Right lobe of liver (tissue), 6 donors: ENCODE data around the gene CYTH1. TPM values are rescaled to one million over a fixed set of nuclear protein-coding genes. Genes with fewer than 3 reads are reported as not detected.

Source experiments
- ATAC-seq, 4 donors: fragments of 200-7000 bp; cut with Tn5 transposase; one replicate each; pipeline ENCODE4 v1.9.1; 2020; ENCODE audit warnings: mild to moderate bottlenecking in 4 of 4, moderate library complexity in 4 of 4
- DNase-seq, 3 donors: peaks; one replicate each; pipeline ENCODE4 v3.0.0-alpha.2; 2020
- H3K27ac ChIP-seq, 3 donors: fragments of 200-600 bp; one replicate each; pipeline ENCODE4 v1.8.0; 2022
- H3K27me3 ChIP-seq, 2 donors: fragments of 200-600 bp; one replicate each; pipeline ENCODE4 v1.8.0; 2022
- H3K36me3 ChIP-seq, 4 donors: fragments of 200-600 bp; sonication (generic) in 1 of 4; one replicate each; pipeline versions ENCODE4 v1.5.1 to v1.8.0; 2017 to 2022; ENCODE audit warnings: control low read depth in 1 of 4
- H3K4me1 ChIP-seq, 4 donors: fragments of 200-600 bp; sonication (generic) in 1 of 4; one replicate each; pipeline versions ENCODE4 v1.5.1 to v1.8.0; 2017 to 2022; ENCODE audit warnings: control low read depth in 1 of 4
- H3K4me3 ChIP-seq, 3 donors: fragments of 200-600 bp; one replicate each; pipeline ENCODE4 v1.8.0; 2022
- H3K9me3 ChIP-seq, 4 donors: fragments of 200-600 bp; sonication (generic) in 1 of 4; one replicate each; pipeline versions ENCODE4 v1.5.1 to v1.8.0; 2017 to 2022; ENCODE audit warnings: control low read depth in 1 of 4
- POLR2A ChIP-seq: fragments of 450-650 bp; IDR thresholded peaks from one replicate; pipeline ENCODE4 v1.6.1; 2017; ENCODE audit warnings: antibody characterized with exemption, mild to moderate bottlenecking
- WGBS: methylation state at CpG from one replicate; pipeline ENCODE4 v1.1.6; 2018; ENCODE audit warnings: low coverage, low lambda C conversion rate; ENCODE audit not compliant: insufficient coverage; ENCODE audit errors: missing lambda C conversion rate; 5-methylcytosine and 5-hydroxymethylcytosine counted together
- intact Hi-C, 2 donors: fragments of 100-400 bp; cut with DNase I; formaldehyde crosslinking; loops; one replicate each; pipeline versions ENCODE4 v1.11.2 to v1.14.1; 2022
- total RNA-seq, 6 experiments: library from RNA; depleted of rRNA in 2 of 6; stranded (reverse); fragments of >200 nt in 2 of 6; fragmentation: NEBNext Ultra II Directional in 3 of 6; extraction: Animal tissue kit (Norgen Biotek cat#: 25700) in 3 of 6; gene quantifications; one replicate each; pipeline versions ENCODE4 v1.1.0 to v1.2.4, GENCODE V29; 2016 to 2023
- TF ChIP-seq, protein P1 (sequence below), 4 donors: fragments of 200-600 bp in 3 of 4; fragments of 450-650 bp in 1 of 4; IDR thresholded peaks; one replicate each; pipeline versions ENCODE4 v1.5.1 to v1.8.0; 2016 to 2022; ENCODE audit warnings: antibody characterized with exemption in 4 of 4, mild to moderate bottlenecking in 2 of 4
- donor health status: DM: no; HTN: yes; CAD: no.
- donor health status: DM: no; HTN: no; CAD: no.
- donor health status: DM: no; HTN: no; CAD: no.
- donor health status: DM: no; HTN: yes; CAD: no.
- donor health status: DM: no; HTN: yes; CAD: no.

The CYTH1 gene
- total RNA-seq, 6 experiments from 2014 or later = 14.8 to 46.2 (median 28.8) TPM

DNA sequence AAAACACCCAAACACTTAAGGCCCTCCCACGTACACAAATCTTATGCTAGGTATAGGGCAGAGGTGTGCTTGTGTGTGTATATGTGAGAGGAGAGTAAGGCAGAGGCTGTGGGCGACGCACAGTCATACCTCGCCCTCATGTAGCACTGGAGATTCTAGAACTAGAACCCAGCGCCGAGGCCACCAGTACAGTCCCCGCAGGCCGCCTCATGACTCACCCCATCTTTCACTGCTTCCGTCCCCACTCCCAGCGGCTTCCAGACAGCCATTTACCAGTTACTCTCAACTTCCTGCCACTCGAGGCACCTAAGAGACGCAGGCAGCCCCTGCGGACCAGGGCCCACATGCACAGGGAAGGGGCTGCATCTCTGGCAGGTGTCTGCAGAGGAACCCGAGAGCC, 23.2 kb upstream of the CYTH1 start:
- no peak overlapping the region for H3K4me3 ChIP-seq
- no peaks in the 10 kb centered on the region for H3K27me3 ChIP-seq
- H3K36me3 ChIP-seq = peaks cover 4 to 77% (median 33%) of the 10 kb centered on the region in 4 donors
- no peak overlapping the region for H3K27ac ChIP-seq
- no peaks in the 10 kb centered on the region for H3K9me3 ChIP-seq
- peak in 1 of 4 donors; percentile 28 for ATAC-seq
- no peak for TF ChIP-seq POLR2A
- TF ChIP-seq, protein P1, sequence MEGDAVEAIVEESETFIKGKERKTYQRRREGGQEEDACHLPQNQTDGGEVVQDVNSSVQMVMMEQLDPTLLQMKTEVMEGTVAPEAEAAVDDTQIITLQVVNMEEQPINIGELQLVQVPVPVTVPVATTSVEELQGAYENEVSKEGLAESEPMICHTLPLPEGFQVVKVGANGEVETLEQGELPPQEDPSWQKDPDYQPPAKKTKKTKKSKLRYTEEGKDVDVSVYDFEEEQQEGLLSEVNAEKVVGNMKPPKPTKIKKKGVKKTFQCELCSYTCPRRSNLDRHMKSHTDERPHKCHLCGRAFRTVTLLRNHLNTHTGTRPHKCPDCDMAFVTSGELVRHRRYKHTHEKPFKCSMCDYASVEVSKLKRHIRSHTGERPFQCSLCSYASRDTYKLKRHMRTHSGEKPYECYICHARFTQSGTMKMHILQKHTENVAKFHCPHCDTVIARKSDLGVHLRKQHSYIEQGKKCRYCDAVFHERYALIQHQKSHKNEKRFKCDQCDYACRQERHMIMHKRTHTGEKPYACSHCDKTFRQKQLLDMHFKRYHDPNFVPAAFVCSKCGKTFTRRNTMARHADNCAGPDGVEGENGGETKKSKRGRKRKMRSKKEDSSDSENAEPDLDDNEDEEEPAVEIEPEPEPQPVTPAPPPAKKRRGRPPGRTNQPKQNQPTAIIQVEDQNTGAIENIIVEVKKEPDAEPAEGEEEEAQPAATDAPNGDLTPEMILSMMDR (IDR thresholded peaks at IDR 0.05) = no peak
- DNase-seq = no peak
- 84% methylated on average over 6 of the region's 14 CpGs for WGBS
- intact Hi-C loops = loop anchor here in 1 of 2 donors (10.0 kb wide), 1 partner anchor 310 kb away; no protein-coding TSS in a partner anchor
- H3K4me1 ChIP-seq = no peaks in the 10 kb centered on the region

DNA sequence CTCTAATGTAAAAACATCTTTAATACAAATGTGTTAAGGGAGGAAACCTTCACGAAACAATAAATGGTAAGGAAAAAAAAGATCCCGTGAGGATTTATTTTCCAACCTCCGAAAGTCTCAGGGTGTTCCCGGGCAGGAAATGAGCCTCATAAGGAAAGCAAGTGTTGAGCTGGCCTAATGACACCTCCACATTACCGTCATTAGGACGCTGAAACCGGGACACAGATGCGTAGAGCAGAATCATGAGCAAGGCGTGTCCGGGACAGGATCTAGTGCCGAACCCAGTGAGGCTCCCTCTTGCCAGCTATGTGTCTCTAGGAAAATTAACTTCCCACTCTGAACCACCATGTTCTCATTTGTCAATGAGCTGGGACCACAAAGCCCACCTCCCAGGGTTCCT, 22.7 kb upstream of the CYTH1 start:
- no peaks in the 10 kb centered on the region for H3K27me3 ChIP-seq
- TF ChIP-seq, protein P1 (IDR thresholded peaks at IDR 0.05) = no peak
- TF ChIP-seq POLR2A = no peak
- WGBS = 64% methylated on average over 2 of the region's 11 CpGs
- H3K4me3 ChIP-seq = no peak overlapping the region
- intact Hi-C loops = loop anchor here in 1 of 2 donors (10.0 kb wide), 1 partner anchor 310 kb away; no protein-coding TSS in a partner anchor
- no peak overlapping the region for H3K27ac ChIP-seq
- no peaks in the 10 kb centered on the region for H3K9me3 ChIP-seq
- H3K4me1 ChIP-seq = no peaks in the 10 kb centered on the region
- peak in 3 of 4 donors; percentile 12 to 56 (median 41) for ATAC-seq
- no peak for DNase-seq
- peaks cover 4 to 71% (median 31%) of the 10 kb centered on the region in 4 donors for H3K36me3 ChIP-seq

DNA sequence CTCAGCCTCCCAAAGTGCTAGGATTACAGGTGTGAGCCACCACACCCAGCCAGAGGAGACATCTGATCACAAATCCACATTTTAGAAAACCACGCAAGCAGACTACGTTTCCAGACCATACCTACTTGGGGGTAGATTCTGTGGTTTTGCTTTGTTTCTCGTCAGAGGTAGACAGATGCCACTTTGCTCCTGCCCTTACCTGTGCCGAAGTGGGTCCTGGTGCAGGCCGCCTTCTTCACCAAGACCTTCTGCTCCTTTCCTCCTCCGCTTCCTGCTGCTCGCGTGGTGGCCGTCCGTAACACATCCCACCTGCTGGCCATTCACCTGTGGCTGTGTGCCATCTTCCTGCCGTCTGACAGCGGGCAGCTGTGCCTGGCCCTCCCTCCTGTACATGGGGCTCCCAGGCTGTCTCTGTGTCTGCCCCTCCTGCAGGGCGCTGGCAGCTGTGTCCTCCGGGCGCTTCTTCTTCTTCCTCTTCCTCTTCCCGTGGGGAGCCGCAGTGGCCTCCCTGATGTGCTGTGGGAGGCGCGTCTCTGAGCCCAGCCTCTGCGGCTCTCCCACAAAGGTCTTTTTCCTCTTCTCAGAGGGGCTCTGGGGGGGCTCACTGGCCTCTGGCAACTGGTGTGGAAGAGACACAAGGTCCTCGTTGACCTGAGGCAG, 21.2 kb upstream of the CYTH1 start:
- H3K4me3 ChIP-seq = no peak overlapping the region
- 73% methylated on average over 12 of the region's 21 CpGs for WGBS

DNA sequence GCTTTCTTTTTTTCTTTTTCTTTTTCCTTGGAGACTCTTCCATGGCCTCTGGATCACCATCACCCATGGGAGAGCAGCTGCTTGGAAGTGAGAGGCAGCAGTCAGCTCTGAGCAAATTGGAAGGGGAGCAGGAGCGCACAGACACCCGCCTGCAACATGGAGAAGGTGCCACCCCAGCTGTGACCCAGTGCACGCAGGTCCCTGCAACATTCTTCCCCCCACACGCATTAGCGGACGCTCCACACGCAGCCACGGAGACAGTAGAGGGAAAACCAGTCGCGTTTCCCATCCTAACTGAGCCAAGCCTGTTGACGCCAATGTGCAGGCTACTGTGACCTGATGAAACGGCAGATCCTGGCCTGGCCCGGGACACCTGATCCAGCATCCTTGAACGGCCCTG, 20.4 kb upstream of the CYTH1 start:
- WGBS = 96% methylated on average over 7 of the region's 14 CpGs

More for the DNA sequence above, 21.2 kb upstream of the CYTH1 start:
- Histone ChIP-seq H3K9me3 (no peaks in the 10 kb centered on the region), H3K4me1 (no peaks in the 10 kb centered on the region), H3K27ac (no peak overlapping the region), H3K27me3 (no peaks in the 10 kb centered on the region), H3K36me3 (peaks cover 4 to 62% (median 31%) of the 10 kb centered on the region in 4 donors)
- ATAC-seq = peak in 3 of 4 donors; percentile 24 to 47 (median 40)
- TF ChIP-seq POLR2A = no peak
- TF ChIP-seq, protein P1 (IDR thresholded peaks at IDR 0.05) = no peak
- DNase-seq = peak in 1 of 3 donors; percentile 42
- intact Hi-C loops = loop anchor here in 1 of 2 donors (10.0 kb wide), 1 partner anchor 309 kb away; no protein-coding TSS in a partner anchor

More for the DNA sequence above, 20.4 kb upstream of the CYTH1 start:
- Histone ChIP-seq H3K36me3 (peaks cover 5 to 59% (median 29%) of the 10 kb centered on the region in 4 donors), H3K27ac (no peak overlapping the region), H3K27me3 (no peaks in the 10 kb centered on the region), H3K9me3 (no peaks in the 10 kb centered on the region), H3K4me3 (no peak overlapping the region), H3K4me1 (no peaks in the 10 kb centered on the region)
- intact Hi-C loops = loop anchor here in 1 of 2 donors (10.0 kb wide), 1 partner anchor 308 kb away; no protein-coding TSS in a partner anchor
- TF ChIP-seq, protein P1 (IDR thresholded peaks at IDR 0.05) = no peak
- TF ChIP-seq POLR2A = no peak
- ATAC-seq (no peak), DNase-seq (no peak)
